K562 (cell line): ENCODE data around the gene SRBD1. TPM values are rescaled to one million over a fixed set of nuclear protein-coding genes. Genes with fewer than 3 reads are reported as not detected.

ENCODE experiments used
- ATAC-seq: fragments of 200-7000 bp; cut with Tn5 transposase; 3 replicates; pipeline ENCODE4 v1.9.1; 2020; ENCODE audit warnings: moderate library complexity
- BruUV-seq: library from RNA; stranded (reverse); fragments of 400-500 nt; replicated peaks from 2 replicates; lab custom pipeline; 2021; lab: Mats Ljungman, UMichigan
- CTCF ChIA-PET: fragments of 300-600 bp; formaldehyde crosslinking; extraction: SDS; loops from one replicate; lab custom pipeline; 2021; ENCODE audit warnings: low intra/inter-chr PET ratio; lab: Yijun Ruan, JAX
- POLR2A ChIA-PET: fragments of 300-600, 350-650 bp; sonication (Branson Sonifier 250); formaldehyde crosslinking; extraction: SDS; loops from one replicate; lab custom pipeline; 2021; ENCODE audit warnings: antibody characterized with exemption, inconsistent platforms; lab: Yijun Ruan, JAX
- DNase-seq, 4 experiments: peaks; one replicate each; pipeline versions ENCODE4 v3.0.0 to v3.0.0-alpha.2; 2011 to 2018; ENCODE audit warnings: low spot score in 3 of 4, mixed read lengths in 3 of 4; ENCODE audit errors: extremely low read depth in 1 of 4
- FAIRE-seq: peaks from 2 replicates; lab custom pipeline; 2011; peaks lifted over from hg19 to GRCh38; lab: Jason Lieb, UNC
- H2AFZ ChIP-seq: 2 replicates; pipeline ENCODE4 v1.6.0; 2011; ENCODE audit warnings: low read depth, low read length, control low read depth, inconsistent platforms
- H3K27ac ChIP-seq: fragments of 200-600 bp; 3 replicates; pipeline ENCODE4 v1.8.0; 2011; ENCODE audit warnings: low read depth, mild to moderate bottlenecking, control low read depth, inconsistent platforms, low read length, moderate library complexity, mixed read lengths; ENCODE audit errors: extremely low read depth
- H3K27me3 ChIP-seq, 2 experiments: fragments of 300-600 bp in 1 of 2; 2 replicates in 1 of 2; 3 replicates in 1 of 2; pipeline versions ENCODE4 v1.6.0 to v1.8.0; 2011; ENCODE audit warnings: inconsistent platforms in 2 of 2, low read length in 2 of 2, mild to moderate bottlenecking in 1 of 2, mixed read lengths in 1 of 2, moderate library complexity in 1 of 2; ENCODE audit not compliant: control insufficient read depth in 2 of 2, insufficient read depth in 2 of 2
- H3K36me3 ChIP-seq: fragments of 300-600 bp; 3 replicates; pipeline ENCODE4 v1.8.0; 2011; ENCODE audit warnings: mild to moderate bottlenecking, low read length, inconsistent platforms; ENCODE audit not compliant: control insufficient read depth, insufficient read depth
- H3K4me1 ChIP-seq, 2 experiments: fragments of 200-600 bp in 1 of 2; replicated peaks in 1 of 2; 2 replicates in 1 of 2; 3 replicates in 1 of 2; pipeline versions ENCODE4 v1.5.1 to v1.8.0; 2011; ENCODE audit warnings: inconsistent platforms in 2 of 2, low read length in 2 of 2, mild to moderate bottlenecking in 1 of 2, mixed read lengths in 1 of 2, moderate library complexity in 1 of 2; ENCODE audit not compliant: control insufficient read depth in 2 of 2, insufficient read depth in 2 of 2
- H3K4me2 ChIP-seq: 2 replicates; pipeline ENCODE4 v1.6.1; 2011; ENCODE audit warnings: low read length, control low read depth, inconsistent platforms, mixed read lengths; ENCODE audit not compliant: insufficient read depth
- H3K4me3 ChIP-seq: fragments of 200-600 bp; sonication (generic), shearing (Covaris generic); 2 replicates; pipeline ENCODE4 v1.5.1; 2016; ENCODE audit warnings: control low read depth, inconsistent platforms
- H3K79me2 ChIP-seq: fragments of 200-600 bp; 3 replicates; pipeline ENCODE4 v1.8.0; 2011; ENCODE audit warnings: low read length, inconsistent platforms; ENCODE audit not compliant: control insufficient read depth, insufficient read depth
- H3K9ac ChIP-seq, 2 experiments: 2 replicates each; pipeline versions ENCODE4 v1.6.0 to v1.6.1; 2011; ENCODE audit warnings: low read depth in 2 of 2, low read length in 2 of 2, control low read depth in 1 of 2, inconsistent platforms in 1 of 2, mild to moderate bottlenecking in 1 of 2, mixed read lengths in 1 of 2; ENCODE audit not compliant: insufficient read depth in 1 of 2
- H3K9me1 ChIP-seq: one replicate; pipeline ENCODE4 v1.6.0; 2011; ENCODE audit warnings: inconsistent platforms, mild to moderate bottlenecking, low read length, moderate library complexity; ENCODE audit not compliant: control insufficient read depth, insufficient read depth
- H3K9me3 ChIP-seq: replicated peaks from 2 replicates; pipeline ENCODE4 v1.5.1; 2011; ENCODE audit warnings: low read depth, low read length, inconsistent platforms; ENCODE audit not compliant: control insufficient read depth, insufficient read depth
- H4K20me1 ChIP-seq: replicated peaks from 2 replicates; pipeline ENCODE4 v1.6.1; 2011; ENCODE audit warnings: low read length, inconsistent platforms, mixed read lengths; ENCODE audit not compliant: control insufficient read depth, insufficient read depth
- BHLHE40 ChIP-seq: IDR thresholded peaks from 2 replicates; pipeline ENCODE4 v1.6.1; 2011; ENCODE audit warnings: low read length, improper control_type of control experiment
- BRCA1 ChIP-seq, 2 experiments: fragments of 450-650 bp in 1 of 2; sonication (generic) in 1 of 2; formaldehyde crosslinking in 1 of 2; IDR thresholded peaks; 2 replicates each; pipeline versions ENCODE4 v1.5.0 to v1.6.1; 2017 to 2020; ENCODE audit warnings: mild to moderate bottlenecking in 1 of 2, missing genetic modification reagents in 1 of 2
- DDX20 ChIP-seq: fragments of 450-650 bp; IDR thresholded peaks from 2 replicates; pipeline ENCODE4 v1.6.1; 2016; ENCODE audit warnings: missing genetic modification characterization, low read depth, mild to moderate bottlenecking, missing compliant biosample characterization, moderate library complexity
- NCOA1 ChIP-seq: fragments of 450-650 bp; IDR thresholded peaks from 2 replicates; pipeline ENCODE4 v1.6.1; 2016; ENCODE audit warnings: low read depth
- NFATC3 ChIP-seq: fragments of 450-650 bp; IDR thresholded peaks from 2 replicates; pipeline ENCODE4 v1.6.1; 2017; ENCODE audit warnings: mild to moderate bottlenecking
- PRMT5 ChIP-seq: sonication (generic); formaldehyde crosslinking; IDR thresholded peaks from 2 replicates; pipeline ENCODE4 v1.5.0; 2020; ENCODE audit warnings: missing genetic modification reagents
- RUNX1 ChIP-seq: sonication (generic); IDR thresholded peaks from 2 replicates; pipeline ENCODE4 v1.6.1; 2016; ENCODE audit warnings: antibody characterized with exemption, low read depth
- TAL1 ChIP-seq: fragments of 450-650 bp; IDR thresholded peaks from 2 replicates; pipeline ENCODE4 v1.6.1; 2016; ENCODE audit warnings: mild to moderate bottlenecking
- TCF7L2 ChIP-seq: fragments of 150-350 bp; IDR thresholded peaks from 2 replicates; pipeline ENCODE4 v1.6.1; 2016; ENCODE audit warnings: low read depth, mild to moderate bottlenecking, low read length, moderate library complexity
- TEAD1 ChIP-seq, 2 experiments: fragments of 450-650 bp in 1 of 2; sonication (generic) in 1 of 2; formaldehyde crosslinking; IDR thresholded peaks; 2 replicates each; pipeline versions ENCODE4 v1.4.0 to v1.8.0; 2020 to 2022; ENCODE audit warnings: mild to moderate bottlenecking in 2 of 2, missing genetic modification reagents in 1 of 2
- XRCC4 ChIP-seq: IDR thresholded peaks from one replicate; pipeline ENCODE4 v1.6.1; 2011; ENCODE audit not compliant: insufficient read depth, insufficient read length; ENCODE audit errors: extremely low read depth
- ZNF511 ChIP-seq: sonication (generic); formaldehyde crosslinking; IDR thresholded peaks from 2 replicates; pipeline ENCODE4 v1.8.0; 2022; ENCODE audit warnings: mild to moderate bottlenecking, missing genetic modification reagents
- WGBS: fragments of 100-300 bp; shearing (Covaris generic); methylation state at CpG from one replicate; pipeline ENCODE4 v1.1.6; 2016; ENCODE audit warnings: low coverage, mixed read lengths; ENCODE audit not compliant: insufficient coverage; ENCODE audit errors: missing lambda C conversion rate; 5-methylcytosine and 5-hydroxymethylcytosine counted together
- in situ Hi-C: fragments of 300-500 bp; cut with MboI; formaldehyde crosslinking; loops from 4 replicates; pipeline ENCODE4 v1.15.0; 2018; ENCODE audit warnings: inconsistent platforms, mixed read lengths
- intact Hi-C: fragments of 100-400 bp; cut with micrococcal nuclease; formaldehyde crosslinking; loops from 2 replicates; pipeline ENCODE4 v1.14.2; 2022
- polyA plus RNA-seq, 8 experiments: library from polyadenylated mRNA; depleted of rRNA in 4 of 8; stranded (reverse) in 5 of 8; unstranded in 3 of 8; fragments of >200 nt; fragmentation: Nextera tagmentation in 2 of 8; fragmentation: Illumina TruSeq in 1 of 8; extraction: Ambion mirVana in 2 of 8; extraction: Trizol in 1 of 8; gene quantifications; 2 replicates each; pipeline versions ENCODE4 v1.2.1 to v1.2.3, GENCODE V29; 2011 to 2014; ENCODE audit warnings: inconsistent platforms in 1 of 8, missing spikeins in 1 of 8
- total RNA-seq, 7 experiments: library from RNA; depleted of rRNA in 6 of 7; stranded (reverse); fragments of >200 nt in 6 of 7; fragmentation: Illumina TruSeq in 2 of 7; extraction: Trizol in 2 of 7; gene quantifications; 2 replicates each; pipeline versions ENCODE4 v1.2.1 to v1.2.3, GENCODE V29; 2011 to 2021; ENCODE audit warnings: low replicate concordance in 1 of 7
- TF ChIP-seq, protein P1 (sequence below): sonication (generic); formaldehyde crosslinking; IDR thresholded peaks from 2 replicates; pipeline ENCODE4 v1.8.0; 2022; ENCODE audit warnings: missing genetic modification reagents, mild to moderate bottlenecking, borderline replicate concordance

SRBD1 gene
- total and polyA plus RNA-seq, 9 of the 15 experiments (the other 6 are each of a cell fraction or from before 2014, with no cell fraction given): 6.9 to 23.2 (median 14.7) TPM

- TF ChIP-seq PRMT5 (CRISPR knock-in tag) (no peak), RUNX1 (no peak), TAL1 (no peak), DDX20 (tag) (no peak), NFATC3 (no peak)
- TF ChIP-seq, protein P1, sequence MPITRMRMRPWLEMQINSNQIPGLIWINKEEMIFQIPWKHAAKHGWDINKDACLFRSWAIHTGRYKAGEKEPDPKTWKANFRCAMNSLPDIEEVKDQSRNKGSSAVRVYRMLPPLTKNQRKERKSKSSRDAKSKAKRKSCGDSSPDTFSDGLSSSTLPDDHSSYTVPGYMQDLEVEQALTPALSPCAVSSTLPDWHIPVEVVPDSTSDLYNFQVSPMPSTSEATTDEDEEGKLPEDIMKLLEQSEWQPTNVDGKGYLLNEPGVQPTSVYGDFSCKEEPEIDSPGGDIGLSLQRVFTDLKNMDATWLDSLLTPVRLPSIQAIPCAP (CRISPR knock-in tag): no peak
Measured at GRCh38 chr2:45390441-45390840, 220.6 kb downstream of the SRBD1 start (continued).

DNA sequence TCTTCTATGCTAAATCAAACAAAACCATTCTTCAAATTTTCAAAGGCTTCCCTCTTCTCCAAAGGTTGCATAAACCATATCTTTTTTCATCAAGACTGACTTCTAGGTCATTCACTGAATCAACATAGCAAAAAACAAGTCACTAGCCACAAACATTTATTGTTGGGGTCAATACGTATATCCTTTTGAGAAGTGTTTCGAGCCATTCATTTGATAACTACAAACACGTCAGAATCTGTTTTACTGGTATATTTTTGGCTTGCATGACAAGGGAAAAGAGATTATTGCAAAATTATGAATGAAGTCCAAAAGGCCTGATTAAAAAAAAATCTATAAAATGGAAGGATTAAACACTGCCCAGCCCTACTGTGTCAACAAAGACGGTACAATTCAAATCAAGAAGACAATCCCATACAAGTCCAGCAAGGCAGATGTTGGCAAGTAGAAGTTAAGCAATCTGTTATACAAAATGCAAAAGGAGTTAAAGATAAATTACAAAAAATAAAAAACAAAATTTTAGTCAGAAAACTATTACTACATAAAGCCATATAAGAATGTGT lies 222.4 kb downstream of the SRBD1 start:
- no peaks in the 10 kb centered on the region for H3K9me1 ChIP-seq
- no peak overlapping the region for H3K4me2 ChIP-seq
- H4K20me1 ChIP-seq: no peaks in the 10 kb centered on the region
- H3K36me3 ChIP-seq: peaks cover 16% of the 10 kb centered on the region
- 88% methylated on average over 4 of the region's 4 CpGs for WGBS
- no peak overlapping the region for H3K4me3 ChIP-seq
- FAIRE-seq: no peak
- H3K79me2 ChIP-seq: no peaks in the 10 kb centered on the region
- BruUV-seq: TSS peak; percentile 17
- no peak overlapping the region for H3K9ac ChIP-seq
- ChIA-PET POLR2A (no interaction called here), CTCF (no interaction called here)
- no peak overlapping the region for H2AFZ ChIP-seq
- no peak overlapping the region for H3K27ac ChIP-seq
- no peaks in the 10 kb centered on the region for H3K9me3 ChIP-seq
- no peak for DNase-seq
- no peak for TF ChIP-seq TCF7L2
- no peak for TF ChIP-seq NCOA1
- TF ChIP-seq TEAD1 (CRISPR knock-in tag; IDR thresholded peaks at IDR 0.05): no peak
- no peak for TF ChIP-seq XRCC4
- TF ChIP-seq BRCA1 (IDR thresholded peaks at IDR 0.05): no peak
- no peak for TF ChIP-seq BRCA1 (CRISPR knock-in tag; IDR thresholded peaks at IDR 0.05)
- TF ChIP-seq ZNF511: no peak
- no peak for TF ChIP-seq BHLHE40
- no peak for ATAC-seq
- no peaks in the 10 kb centered on the region for H3K4me1 ChIP-seq
- intact Hi-C loops: no loop called here
- no peaks in the 10 kb centered on the region for H3K27me3 ChIP-seq
- in situ Hi-C loops: no loop called here
